ENCODE data around the gene PSMA7. TPM values are rescaled to one million over a fixed set of nuclear protein-coding genes. Genes with fewer than 3 reads are reported as not detected.

Gene PSMA7
- total RNA-seq, 1 experiment from 2014 or later, result 332 TPM

- no peak overlapping the region for H3K27ac ChIP-seq (ENCODE audit: insufficient read length, low read depth, low read length)
- no peak for TF ChIP-seq CTCF (conservative IDR thresholded peaks at IDR 0.05)
- no peak overlapping the region for H2BK15ac ChIP-seq (ENCODE audit: low read depth, low read length)
- H3K4ac ChIP-seq (ENCODE audit: low read depth, low read length), result no peak overlapping the region
- no peak overlapping the region for H2BK12ac ChIP-seq (ENCODE audit: insufficient read length, low read depth, low read length)
- H2BK20ac ChIP-seq (ENCODE audit: low read depth, low read length, poor library complexity, severe bottlenecking), result no peak overlapping the region
- no peak overlapping the region for H4K5ac ChIP-seq (ENCODE audit: insufficient read length, low read depth, low read length)
- Mint-ChIP-seq H3K4me1 (0 out of 4 replicates have a peak, but pooled peaks cover 0 to 2% of the 10 kb centered on the region in 2 experiments), H3K27ac (no peak overlapping the region), H3K27me3 (ENCODE audit: low read depth) (no peaks in the 10 kb centered on the region), H3K4me3 (no peak overlapping the region), H3K36me3 (ENCODE audit: insufficient read depth in 1 of 3, low read depth in 3 of 3) (peaks cover 29 to 72% (median 62%) of the 10 kb centered on the region in 3 experiments), H3K9me3 (no peaks in the 10 kb centered on the region; a peak in 1 of 5 replicates)
- H3T11ph ChIP-seq (ENCODE audit: low read length), result no peak overlapping the region
- no peak overlapping the region for H2AFZ ChIP-seq (ENCODE audit: low read length)
- no peaks in the 10 kb centered on the region for H3K9me3 ChIP-seq (ENCODE audit: control insufficient read depth, low read depth, low read length)
- H2BK5ac ChIP-seq (ENCODE audit: insufficient read length, low read length), result no peak overlapping the region
- no peak for DNase-seq
- H3K18ac ChIP-seq (ENCODE audit: insufficient read length, low read depth, low read length), result no peak overlapping the region
- H3K23ac ChIP-seq (ENCODE audit: insufficient read length, low read depth, low read length), result no peak overlapping the region
- no peak overlapping the region for H4K91ac ChIP-seq (ENCODE audit: insufficient read length, low read depth, low read length)
- H4K20me1 ChIP-seq (ENCODE audit: control insufficient read depth, insufficient read depth, insufficient read length), result no peaks in the 10 kb centered on the region
- no CpG with 5 or more reads among the region's 41 CpGs for WGBS (ENCODE audit: extremely low coverage, insufficient read length, low lambda C conversion rate)
- H4K8ac ChIP-seq (replicated peaks; ENCODE audit: insufficient read length, low read depth, low read length), result no peak overlapping the region
- H3K27me3 ChIP-seq (ENCODE audit: insufficient read depth, low read length), result no peaks in the 10 kb centered on the region
- no peak overlapping the region for H2AK5ac ChIP-seq (ENCODE audit: insufficient read length, low read length)
- H3K79me1 ChIP-seq (ENCODE audit: insufficient read depth, low read depth, low read length, poor library complexity, severe bottlenecking), result no peaks in the 10 kb centered on the region
- H2BK120ac ChIP-seq (ENCODE audit: low read depth, low read length, poor library complexity, severe bottlenecking), result no peak overlapping the region
- H3K79me2 ChIP-seq (ENCODE audit: insufficient read depth, low read length), result no peaks in the 10 kb centered on the region
- H3K23me2 ChIP-seq (ENCODE audit: insufficient read length, low read depth, low read length, poor library complexity, severe bottlenecking), result no peaks in the 10 kb centered on the region
- H3K14ac ChIP-seq (ENCODE audit: insufficient read depth, low read length), result no peak overlapping the region; the same call in 1 of the 2 replicates
- no peaks in the 10 kb centered on the region for H3K4me1 ChIP-seq (ENCODE audit: insufficient read depth, low read length)
- H3K56ac ChIP-seq (ENCODE audit: insufficient read length, low read depth, low read length), result no peak overlapping the region
- H3K4me2 ChIP-seq (ENCODE audit: insufficient read depth, insufficient read length, low read length), result no peak overlapping the region
- H3K9ac ChIP-seq (ENCODE audit: extremely low read depth, insufficient read length, low read length), result no peak overlapping the region
Observed at GRCh38 chr20:62164879-62165761, 21.9 kb upstream of the PSMA7 start.
